H9 (cell line): ENCODE measurements around the gene AKR7A3. TPM values are rescaled to one million over a fixed set of nuclear protein-coding genes. Genes with fewer than 3 reads are reported as not detected.

Source experiments
- DNase-seq: peaks from one replicate; pipeline ENCODE4 v3.0.0-alpha.2; 2017
- H2AFZ ChIP-seq: one replicate; pipeline ENCODE4 v1.6.1; 2013; ENCODE audit warnings: mild to moderate bottlenecking, low read length, control low read depth, moderate library complexity
- H2AK5ac ChIP-seq: 2 replicates; pipeline ENCODE4 v1.6.1; 2013; ENCODE audit warnings: low read length, control low read depth, mixed read lengths; ENCODE audit not compliant: insufficient read length
- H2BK120ac ChIP-seq: one replicate; pipeline ENCODE4 v1.6.1; 2013; ENCODE audit warnings: low read depth, mild to moderate bottlenecking, low read length, control low read depth, inconsistent platforms; ENCODE audit not compliant: poor library complexity, severe bottlenecking
- H2BK12ac ChIP-seq: 2 replicates; pipeline ENCODE4 v1.6.1; 2013; ENCODE audit warnings: low read length, control low read depth, mixed read lengths, low read depth; ENCODE audit not compliant: insufficient read length
- H2BK15ac ChIP-seq: 2 replicates; pipeline ENCODE4 v1.6.1; 2013; ENCODE audit warnings: low read depth, low read length, control low read depth
- H2BK20ac ChIP-seq: one replicate; pipeline ENCODE4 v1.6.1; 2013; ENCODE audit warnings: low read depth, mild to moderate bottlenecking, low read length, control low read depth, inconsistent platforms; ENCODE audit not compliant: poor library complexity, severe bottlenecking
- H2BK5ac ChIP-seq: 2 replicates; pipeline ENCODE4 v1.6.1; 2013; ENCODE audit warnings: low read length, control low read depth, mixed read lengths; ENCODE audit not compliant: insufficient read length
- H3K14ac ChIP-seq: 2 replicates; pipeline ENCODE4 v1.6.1; 2013; ENCODE audit warnings: low read length, control low read depth; ENCODE audit not compliant: insufficient read depth
- H3K18ac ChIP-seq: 2 replicates; pipeline ENCODE4 v1.6.1; 2013; ENCODE audit warnings: low read depth, mild to moderate bottlenecking, mixed read lengths, low read length, control low read depth; ENCODE audit not compliant: insufficient read length
- H3K23ac ChIP-seq: 2 replicates; pipeline ENCODE4 v1.6.1; 2013; ENCODE audit warnings: low read length, control low read depth, mixed read lengths, low read depth; ENCODE audit not compliant: insufficient read length
- H3K23me2 ChIP-seq: 2 replicates; pipeline ENCODE4 v1.6.1; 2013; ENCODE audit warnings: low read depth, mild to moderate bottlenecking, mixed read lengths, low read length, control low read depth; ENCODE audit not compliant: insufficient read length, poor library complexity, severe bottlenecking
- H3K27ac ChIP-seq: 2 replicates; pipeline ENCODE4 v1.5.1; 2013; ENCODE audit warnings: low read length, control low read depth, mixed read lengths, low read depth; ENCODE audit not compliant: insufficient read length
- H3K27me3 ChIP-seq: 2 replicates; pipeline ENCODE4 v1.6.1; 2013; ENCODE audit warnings: low read length, control low read depth, inconsistent platforms; ENCODE audit not compliant: insufficient read depth
- H3K4ac ChIP-seq: 2 replicates; pipeline ENCODE4 v1.6.1; 2013; ENCODE audit warnings: low read depth, mild to moderate bottlenecking, control low read depth, inconsistent platforms, low read length, moderate library complexity
- H3K4me1 ChIP-seq: 2 replicates; pipeline ENCODE4 v1.6.1; 2013; ENCODE audit warnings: low read length, control low read depth, inconsistent platforms; ENCODE audit not compliant: insufficient read depth
- H3K4me2 ChIP-seq: 2 replicates; pipeline ENCODE4 v1.6.1; 2013; ENCODE audit warnings: low read length, control low read depth, mixed read lengths; ENCODE audit not compliant: insufficient read length, insufficient read depth
- H3K56ac ChIP-seq: 2 replicates; pipeline ENCODE4 v1.6.1; 2013; ENCODE audit warnings: low read depth, mild to moderate bottlenecking, mixed read lengths, low read length, control low read depth; ENCODE audit not compliant: insufficient read length
- H3K79me1 ChIP-seq: 2 replicates; pipeline ENCODE4 v1.6.1; 2013; ENCODE audit warnings: low read depth, mild to moderate bottlenecking, moderate library complexity, low read length, control low read depth, inconsistent platforms; ENCODE audit not compliant: insufficient read depth, poor library complexity, severe bottlenecking
- H3K79me2 ChIP-seq: 2 replicates; pipeline ENCODE4 v1.6.1; 2013; ENCODE audit warnings: low read length, control low read depth, inconsistent platforms; ENCODE audit not compliant: insufficient read depth
- H3K9ac ChIP-seq: 2 replicates; pipeline ENCODE4 v1.6.1; 2013; ENCODE audit warnings: low read length, control low read depth, mixed read lengths; ENCODE audit not compliant: insufficient read length; ENCODE audit errors: extremely low read depth
- H3K9me3 ChIP-seq: one replicate; pipeline ENCODE4 v1.6.1; 2013; ENCODE audit warnings: low read depth, low read length, inconsistent platforms; ENCODE audit not compliant: control insufficient read depth
- H3T11ph ChIP-seq: one replicate; pipeline ENCODE4 v1.6.1; 2013; ENCODE audit warnings: mild to moderate bottlenecking, low read length, control low read depth, inconsistent platforms
- H4K20me1 ChIP-seq: one replicate; pipeline ENCODE4 v1.6.1; 2013; ENCODE audit not compliant: control insufficient read depth, insufficient read length, insufficient read depth
- H4K5ac ChIP-seq: 2 replicates; pipeline ENCODE4 v1.6.1; 2013; ENCODE audit warnings: low read depth, mild to moderate bottlenecking, mixed read lengths, low read length, control low read depth; ENCODE audit not compliant: insufficient read length
- H4K8ac ChIP-seq: replicated peaks from 2 replicates; pipeline ENCODE4 v1.6.1; 2013; ENCODE audit warnings: low read length, control low read depth, mixed read lengths, low read depth; ENCODE audit not compliant: insufficient read length
- H4K91ac ChIP-seq: 2 replicates; pipeline ENCODE4 v1.6.1; 2013; ENCODE audit warnings: low read depth, mild to moderate bottlenecking, moderate library complexity, mixed read lengths, low read length, control low read depth; ENCODE audit not compliant: insufficient read length
- H3K27ac Mint-ChIP-seq, 3 experiments: 2 replicates in 2 of 3; 3 replicates in 1 of 3; pipeline ENCODE4 v1.8.0; 2020 to 2021; ENCODE audit warnings: mixed read lengths in 3 of 3, mild to moderate bottlenecking in 1 of 3, moderate library complexity in 1 of 3
- H3K27me3 Mint-ChIP-seq: 2 replicates; pipeline ENCODE4 v1.8.0; 2021; ENCODE audit warnings: low read depth, mild to moderate bottlenecking, moderate library complexity, mixed read lengths
- H3K36me3 Mint-ChIP-seq, 3 experiments: 2 replicates in 2 of 3; 3 replicates in 1 of 3; pipeline ENCODE4 v1.8.0; 2020 to 2021; ENCODE audit warnings: low read depth in 3 of 3, mixed read lengths in 3 of 3; ENCODE audit not compliant: insufficient read depth in 1 of 3
- H3K4me1 Mint-ChIP-seq, 2 experiments: 2 replicates each; pipeline ENCODE4 v1.8.0; 2020; ENCODE audit warnings: mixed read lengths in 2 of 2
- H3K4me3 Mint-ChIP-seq, 2 experiments: 2 replicates in 1 of 2; 3 replicates in 1 of 2; pipeline ENCODE4 v1.8.0; 2020 to 2021; ENCODE audit warnings: mild to moderate bottlenecking in 2 of 2, mixed read lengths in 2 of 2, moderate library complexity in 1 of 2
- H3K9me3 Mint-ChIP-seq, 2 experiments: 2 replicates in 1 of 2; 3 replicates in 1 of 2; pipeline ENCODE4 v1.8.0; 2020; ENCODE audit warnings: mild to moderate bottlenecking in 2 of 2, mixed read lengths in 2 of 2, moderate library complexity in 1 of 2
- WGBS: extraction: QIAGEN DNeasy Blood & Tissue Kit; methylation state at CpG from one replicate; pipeline ENCODE4 v1.1.7; 2013; ENCODE audit warnings: missing lambda C conversion rate, low lambda C conversion rate, mixed read lengths; ENCODE audit not compliant: insufficient read length; ENCODE audit errors: extremely low coverage; 5-methylcytosine and 5-hydroxymethylcytosine counted together
- total RNA-seq: library from RNA; stranded (reverse); gene quantifications from 2 replicates; pipeline ENCODE4 v1.2.1, GENCODE V29; 2021
- TF ChIP-seq, protein P1 (sequence below): fragments of 200-600 bp; sonication (generic); conservative IDR thresholded peaks from 3 replicates; pipeline ENCODE4 v1.8.0; 2021; ENCODE audit warnings: antibody characterized with exemption, mild to moderate bottlenecking

The AKR7A3 gene
- total RNA-seq, 1 experiment from 2014 or later: 0.74 TPM

DNA sequence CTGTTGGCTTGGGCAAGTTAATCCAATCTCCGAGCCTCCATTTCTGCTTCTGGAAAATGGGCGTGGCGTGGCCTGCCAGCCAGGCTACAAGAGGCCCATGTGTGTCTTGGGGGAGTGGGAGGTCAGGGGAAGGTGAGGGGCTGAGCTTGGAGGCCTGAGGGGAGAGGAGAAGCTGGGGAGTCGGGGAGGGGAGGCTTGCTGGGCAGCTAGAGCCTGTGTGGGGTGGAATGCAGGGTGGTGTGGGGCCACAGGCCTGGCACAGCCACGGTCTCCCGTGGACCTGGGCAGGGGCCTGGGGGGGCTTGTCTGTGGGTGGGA lies 38.1 kb upstream of the AKR7A3 start:
- Histone ChIP-seq H3K79me1 (no peaks in the 10 kb centered on the region), H2BK120ac (no peak overlapping the region), H4K91ac (no peak overlapping the region), H3K27me3 (no peaks in the 10 kb centered on the region), H3K56ac (no peak overlapping the region), H4K5ac (no peak overlapping the region), H3K4ac (no peak overlapping the region), H4K8ac (no peak overlapping the region), H2AFZ (no peak overlapping the region), H3K23me2 (no peaks in the 10 kb centered on the region), H3K14ac (no peak overlapping the region), H2BK12ac (no peak overlapping the region), H3K4me2 (no peak overlapping the region), H4K20me1 (no peaks in the 10 kb centered on the region), H3K79me2 (no peaks in the 10 kb centered on the region), H3T11ph (no peak overlapping the region), H3K23ac (no peak overlapping the region), H3K27ac (no peak overlapping the region), H2AK5ac (no peak overlapping the region), H3K4me1 (no peaks in the 10 kb centered on the region), H3K18ac (no peak overlapping the region), H2BK5ac (no peak overlapping the region), H3K9me3 (no peaks in the 10 kb centered on the region), H2BK20ac (no peak overlapping the region), H2BK15ac (no peak overlapping the region), H3K9ac (no peak overlapping the region)
- H3K9me3 Mint-ChIP-seq: no peaks in the 10 kb centered on the region
- no peaks in the 10 kb centered on the region for H3K27me3 Mint-ChIP-seq
- H3K36me3 Mint-ChIP-seq: peaks cover 12 to 31% (median 23%) of the 10 kb centered on the region in 3 experiments; a peak in 6 of 7 replicates
- H3K27ac Mint-ChIP-seq: peak overlapping the region in 1 of 3 experiments; percentile 49; a peak in 1 of 7 replicates
- H3K4me3 Mint-ChIP-seq: no peak overlapping the region
- TF ChIP-seq, protein P1, sequence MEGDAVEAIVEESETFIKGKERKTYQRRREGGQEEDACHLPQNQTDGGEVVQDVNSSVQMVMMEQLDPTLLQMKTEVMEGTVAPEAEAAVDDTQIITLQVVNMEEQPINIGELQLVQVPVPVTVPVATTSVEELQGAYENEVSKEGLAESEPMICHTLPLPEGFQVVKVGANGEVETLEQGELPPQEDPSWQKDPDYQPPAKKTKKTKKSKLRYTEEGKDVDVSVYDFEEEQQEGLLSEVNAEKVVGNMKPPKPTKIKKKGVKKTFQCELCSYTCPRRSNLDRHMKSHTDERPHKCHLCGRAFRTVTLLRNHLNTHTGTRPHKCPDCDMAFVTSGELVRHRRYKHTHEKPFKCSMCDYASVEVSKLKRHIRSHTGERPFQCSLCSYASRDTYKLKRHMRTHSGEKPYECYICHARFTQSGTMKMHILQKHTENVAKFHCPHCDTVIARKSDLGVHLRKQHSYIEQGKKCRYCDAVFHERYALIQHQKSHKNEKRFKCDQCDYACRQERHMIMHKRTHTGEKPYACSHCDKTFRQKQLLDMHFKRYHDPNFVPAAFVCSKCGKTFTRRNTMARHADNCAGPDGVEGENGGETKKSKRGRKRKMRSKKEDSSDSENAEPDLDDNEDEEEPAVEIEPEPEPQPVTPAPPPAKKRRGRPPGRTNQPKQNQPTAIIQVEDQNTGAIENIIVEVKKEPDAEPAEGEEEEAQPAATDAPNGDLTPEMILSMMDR: no peak
- DNase-seq: peak; percentile 14
- no CpG with 5 or more reads among the region's 6 CpGs for WGBS
- H3K4me1 Mint-ChIP-seq: no peaks in the 10 kb centered on the region
